ENCODE data around the gene LCE3E.

DNA sequence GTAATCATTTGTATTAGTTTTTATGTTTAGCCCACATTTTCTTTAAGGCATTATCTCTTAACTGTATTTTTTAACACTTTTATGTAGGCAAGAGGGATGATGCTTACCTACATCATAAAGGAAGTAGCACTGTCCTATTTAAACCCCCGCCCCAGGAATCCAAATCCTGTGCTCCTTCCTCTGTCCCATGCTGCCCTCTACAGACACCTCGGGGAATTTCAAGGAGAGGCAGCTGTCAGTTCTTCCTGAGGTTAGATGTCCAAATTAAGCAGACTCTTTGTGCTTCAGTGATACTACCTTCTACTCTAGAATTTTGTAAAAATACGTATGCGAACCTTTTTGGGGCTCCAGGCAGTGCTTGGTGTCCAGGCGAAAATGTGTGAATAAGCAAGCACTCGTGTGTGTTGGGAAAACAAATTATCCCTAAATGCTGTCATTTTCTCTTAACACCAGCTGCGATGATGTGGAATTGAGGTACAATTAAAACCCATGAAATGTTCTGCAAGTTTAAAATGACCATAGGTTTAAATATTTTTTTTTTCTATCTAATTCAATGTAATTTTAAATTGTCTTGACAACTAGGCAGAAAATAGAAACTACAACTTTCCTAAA, 33.1 kb downstream of the LCE3E start:
- TF ChIP-seq, protein P1, sequence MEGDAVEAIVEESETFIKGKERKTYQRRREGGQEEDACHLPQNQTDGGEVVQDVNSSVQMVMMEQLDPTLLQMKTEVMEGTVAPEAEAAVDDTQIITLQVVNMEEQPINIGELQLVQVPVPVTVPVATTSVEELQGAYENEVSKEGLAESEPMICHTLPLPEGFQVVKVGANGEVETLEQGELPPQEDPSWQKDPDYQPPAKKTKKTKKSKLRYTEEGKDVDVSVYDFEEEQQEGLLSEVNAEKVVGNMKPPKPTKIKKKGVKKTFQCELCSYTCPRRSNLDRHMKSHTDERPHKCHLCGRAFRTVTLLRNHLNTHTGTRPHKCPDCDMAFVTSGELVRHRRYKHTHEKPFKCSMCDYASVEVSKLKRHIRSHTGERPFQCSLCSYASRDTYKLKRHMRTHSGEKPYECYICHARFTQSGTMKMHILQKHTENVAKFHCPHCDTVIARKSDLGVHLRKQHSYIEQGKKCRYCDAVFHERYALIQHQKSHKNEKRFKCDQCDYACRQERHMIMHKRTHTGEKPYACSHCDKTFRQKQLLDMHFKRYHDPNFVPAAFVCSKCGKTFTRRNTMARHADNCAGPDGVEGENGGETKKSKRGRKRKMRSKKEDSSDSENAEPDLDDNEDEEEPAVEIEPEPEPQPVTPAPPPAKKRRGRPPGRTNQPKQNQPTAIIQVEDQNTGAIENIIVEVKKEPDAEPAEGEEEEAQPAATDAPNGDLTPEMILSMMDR (IDR thresholded peaks at IDR 0.05; ENCODE audit: insufficient read depth, low read depth, low read length): no peak
- no peak for TF ChIP-seq EZH2 (IDR thresholded peaks at IDR 0.05; ENCODE audit: insufficient read depth, low read length)
